GM19468 (cell line): Measurements from ENCODE around the gene CPED1.
"Not testable (repeated sequence)": the region's sequence is repeated elsewhere in the genome, so short reads cannot be mapped to it uniquely, and the experiment has no call there.

ENCODE experiments used
- ATAC-seq: cut with Tn5 transposase; IDR thresholded peaks from one replicate; pipeline ENCODE4 v1.9.1; 2021; ENCODE audit warnings: mild to moderate bottlenecking, moderate library complexity, moderate number of reproducible peaks; ENCODE audit not compliant: unreplicated experiment; ENCODE audit errors: extremely low read depth

Gene CPED1

GRCh38 chr7:121036776-121037175 is 48.3 kb downstream of the CPED1 start:
- not testable (repeated sequence) for ATAC-seq

- ATAC-seq = not testable (repeated sequence)
Observed at GRCh38 chr7:121037329-121037728, 48.8 kb downstream of the CPED1 start.

- ATAC-seq = no peak
Observed at GRCh38 chr7:121037957-121038716, 49.6 kb downstream of the CPED1 start.

GRCh38 chr7:121038717-121039509 is 50.4 kb downstream of the CPED1 start:
- no peak for ATAC-seq

- no peak for ATAC-seq
Observed at GRCh38 chr7:121039510-121039822, 51.0 kb downstream of the CPED1 start.

- no peak for ATAC-seq
Observed at GRCh38 chr7:121039994-121040393, 51.5 kb downstream of the CPED1 start.

- ATAC-seq = no peak
Observed at GRCh38 chr7:121041516-121042148, 53.1 kb downstream of the CPED1 start.

- no peak for ATAC-seq
Observed at GRCh38 chr7:121042195-121042594, 53.7 kb downstream of the CPED1 start.

- no peak for ATAC-seq
Observed at GRCh38 chr7:121042899-121043298, 54.4 kb downstream of the CPED1 start.

- no peak for ATAC-seq
Observed at GRCh38 chr7:121043314-121044234, 55.1 kb downstream of the CPED1 start.

- no peak for ATAC-seq
Observed at GRCh38 chr7:121045090-121045489, 56.6 kb downstream of the CPED1 start.

- no peak for ATAC-seq
Observed at GRCh38 chr7:121046009-121046408, 57.5 kb downstream of the CPED1 start.

GRCh38 chr7:121046893-121047468 is 58.5 kb downstream of the CPED1 start:
- ATAC-seq = no peak

GRCh38 chr7:121048195-121048594 is 59.7 kb downstream of the CPED1 start:
- ATAC-seq = no peak

GRCh38 chr7:121049028-121049791 is 60.7 kb downstream of the CPED1 start:
- ATAC-seq = no peak

- no peak for ATAC-seq
Observed at GRCh38 chr7:121049897-121050296, 61.4 kb downstream of the CPED1 start.

GRCh38 chr7:121053219-121053618 is 64.7 kb downstream of the CPED1 start:
- no peak for ATAC-seq

GRCh38 chr7:121054925-121055324 is 66.4 kb downstream of the CPED1 start:
- ATAC-seq = no peak

- ATAC-seq = no peak
Observed at GRCh38 chr7:121057878-121058277, 69.4 kb downstream of the CPED1 start.
